DMS53 treated with DMSO at 0.1 percent for 48 hours (cell line): ENCODE measurements around the gene TRRAP.

Experiments
- DNase-seq: peaks from one replicate; lab custom pipeline; 2025; ENCODE audit not compliant: unreplicated experiment; lab: John Stamatoyannopoulos, UW

TRRAP gene

DNA sequence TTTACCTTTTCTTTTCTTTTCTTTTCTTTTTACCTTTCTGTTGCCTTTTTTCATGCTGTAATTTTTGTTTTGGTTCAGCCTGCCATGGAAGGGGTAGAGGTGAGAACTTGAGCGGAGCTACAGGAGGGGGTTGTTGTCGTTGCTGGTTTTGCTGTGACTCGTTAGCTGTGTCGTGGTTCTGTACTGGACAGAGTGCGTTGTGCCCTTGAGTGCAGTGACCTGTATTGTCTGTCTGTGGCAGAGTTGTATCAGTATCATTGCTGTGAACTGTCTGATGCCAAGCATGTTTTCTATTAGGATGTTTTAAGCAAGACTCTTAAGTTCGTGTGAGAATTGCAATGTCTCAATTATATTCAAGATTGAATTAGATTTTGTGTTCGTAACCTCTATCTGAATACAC, 67.5 kb downstream of the TRRAP start:
- no peak for DNase-seq

GRCh38 chr7:98946389-98946788, 68.1 kb downstream of the TRRAP start:
- no peak for DNase-seq

DNA sequence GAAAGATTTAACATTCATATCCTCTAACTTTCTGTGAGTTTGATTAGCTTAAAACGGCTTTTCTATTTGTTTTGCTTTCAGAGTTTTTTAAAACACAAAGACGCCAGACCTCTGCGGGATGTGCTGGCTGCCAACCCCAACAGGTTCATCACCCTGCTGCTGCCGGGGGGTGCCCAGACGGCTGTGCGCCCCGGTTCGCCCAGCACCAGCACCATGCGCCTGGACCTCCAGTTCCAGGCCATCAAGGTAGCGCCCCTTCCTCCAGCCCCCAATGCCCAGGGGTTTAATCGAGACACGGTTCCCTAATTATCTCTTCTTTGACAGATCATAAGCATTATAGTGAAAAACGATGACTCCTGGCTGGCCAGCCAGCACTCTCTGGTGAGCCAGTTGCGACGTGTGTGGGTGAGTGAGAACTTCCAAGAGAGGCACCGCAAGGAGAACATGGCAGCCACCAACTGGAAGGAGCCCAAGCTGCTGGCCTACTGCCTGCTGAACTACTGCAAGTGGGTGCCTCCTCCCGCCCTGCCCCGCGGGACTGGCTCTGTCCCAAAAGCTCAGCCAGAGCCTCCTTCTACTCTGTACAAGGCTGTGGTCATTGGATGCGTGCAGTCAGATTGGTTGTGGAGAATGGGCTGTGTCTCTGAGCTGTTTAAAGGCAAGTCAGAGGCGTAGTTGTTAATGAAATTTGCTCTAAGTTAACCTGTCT, 71.2 kb downstream of the TRRAP start:
- DNase-seq, result no peak

DNA sequence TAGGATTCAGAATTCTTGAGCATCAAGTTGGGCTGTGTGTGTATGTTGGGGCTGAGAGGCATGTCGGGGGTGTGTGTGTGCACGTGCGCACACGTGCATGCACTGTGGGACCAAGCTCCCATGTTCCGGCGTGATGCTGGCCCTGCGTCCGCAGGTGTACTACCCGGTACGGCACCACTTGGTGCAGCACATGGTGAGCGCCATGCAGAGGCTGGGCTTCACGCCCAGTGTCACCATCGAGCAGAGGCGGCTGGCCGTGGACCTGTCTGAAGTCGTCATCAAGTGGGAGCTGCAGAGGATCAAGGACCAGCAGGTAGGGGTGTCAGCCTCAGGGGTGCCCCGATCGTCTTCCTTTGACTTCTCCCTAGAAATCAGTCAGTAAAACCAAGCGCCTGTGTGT, 77.7 kb downstream of the TRRAP start:
- DNase-seq, result no peak

DNA sequence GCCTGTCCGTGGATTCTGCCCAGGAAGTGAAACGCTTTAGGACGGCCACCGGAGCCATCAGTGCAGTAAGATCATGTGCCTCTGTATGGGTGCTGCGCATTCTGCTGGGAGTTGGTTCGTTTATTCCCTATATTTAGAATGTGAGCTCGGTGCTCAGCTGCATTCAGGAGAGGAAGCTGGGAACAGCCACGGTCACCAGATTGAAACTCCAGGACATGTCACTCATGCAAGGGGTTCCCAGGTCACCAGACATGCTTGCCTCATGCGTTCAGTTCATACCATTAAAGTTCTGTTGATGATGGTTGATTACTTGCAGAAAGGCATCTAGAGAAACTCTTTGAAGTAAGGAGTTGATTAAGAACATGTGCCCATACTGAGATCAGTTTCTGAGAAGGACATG, 78.1 kb downstream of the TRRAP start:
- DNase-seq, result no peak

DNA sequence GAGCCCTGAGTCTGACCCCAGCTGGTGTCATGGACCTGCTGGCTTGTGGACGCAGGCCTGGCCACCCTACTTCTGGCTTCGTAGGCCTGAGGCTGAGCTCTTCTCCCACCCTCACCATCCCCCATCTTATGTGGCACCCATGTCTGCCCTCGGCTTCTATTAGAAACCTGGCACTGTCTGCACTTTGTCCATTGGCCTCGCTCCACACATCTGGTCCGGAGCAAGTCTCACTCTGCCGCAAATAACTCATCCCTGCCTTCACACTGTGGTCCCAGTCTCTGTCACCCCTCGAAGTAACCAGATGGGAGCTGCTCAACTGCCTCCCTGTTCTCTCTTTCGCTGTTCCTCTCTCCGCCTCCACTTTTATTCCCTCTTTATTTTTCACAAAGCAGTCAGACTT, 78.6 kb downstream of the TRRAP start:
- DNase-seq, result no peak

GRCh38 chr7:98957766-98958165, 79.4 kb downstream of the TRRAP start:
- no peak for DNase-seq

- no peak for DNase-seq
Observed at GRCh38 chr7:98958968-98959367, 80.6 kb downstream of the TRRAP start.

GRCh38 chr7:98963305-98963704, 85.0 kb downstream of the TRRAP start:
- DNase-seq, result no peak

- no peak for DNase-seq
Observed at GRCh38 chr7:98964596-98964995, 86.3 kb downstream of the TRRAP start.

- no peak for DNase-seq
Observed at GRCh38 chr7:98968621-98969020, 90.3 kb downstream of the TRRAP start.

GRCh38 chr7:98969386-98969785, 91.1 kb downstream of the TRRAP start:
- DNase-seq, result no peak

DNA sequence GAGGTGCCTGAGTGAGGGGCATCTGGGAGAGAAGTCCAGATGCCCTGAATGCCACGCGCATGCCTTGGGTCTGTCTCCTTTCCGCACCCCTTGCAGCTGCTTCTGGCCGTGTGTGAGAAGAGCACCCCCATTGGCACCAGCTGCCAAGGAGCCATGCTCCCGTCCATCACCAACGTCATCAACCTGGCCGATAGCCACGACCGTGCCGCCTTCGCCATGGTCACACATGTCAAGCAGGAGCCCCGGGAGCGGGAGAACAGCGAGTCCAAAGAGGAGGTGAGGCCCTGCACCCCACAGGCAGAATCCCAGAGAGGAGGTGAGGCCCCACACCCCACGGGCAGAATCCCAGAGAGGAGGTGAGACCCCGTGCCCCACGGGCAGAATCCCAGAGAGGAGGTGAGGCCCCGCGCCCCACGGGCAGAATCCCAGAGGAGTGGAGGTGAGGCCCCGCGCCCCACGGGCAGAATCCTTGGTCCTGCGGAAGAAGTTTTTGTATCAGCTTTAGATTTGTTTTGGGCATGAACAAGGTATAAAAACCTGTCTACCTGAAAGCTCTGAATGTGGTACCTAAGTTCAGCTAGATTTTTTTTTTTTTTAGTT, 91.8 kb downstream of the TRRAP start:
- no peak for DNase-seq

GRCh38 chr7:98970805-98971204, 92.5 kb downstream of the TRRAP start:
- DNase-seq, result no peak

DNA sequence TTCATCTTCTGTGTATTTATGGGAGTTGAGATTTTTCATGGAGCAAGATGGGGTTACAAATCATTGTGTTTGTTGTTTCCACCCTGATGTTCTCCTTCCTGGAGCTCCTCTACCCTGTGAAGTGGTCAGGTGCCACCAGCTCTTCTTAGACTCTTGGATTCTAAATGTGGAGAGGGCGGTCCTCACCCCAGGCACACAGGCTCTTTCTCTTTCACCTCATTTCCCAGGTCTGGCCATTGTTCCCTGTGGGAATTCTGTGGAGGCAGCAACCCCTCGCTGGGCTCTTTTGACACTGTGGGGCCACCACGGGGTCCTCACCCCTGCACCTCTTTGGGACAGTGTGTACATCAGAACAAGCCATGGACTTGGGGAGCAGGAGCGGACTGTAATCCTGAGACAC, 95.9 kb downstream of the TRRAP start:
- no peak for DNase-seq

DNA sequence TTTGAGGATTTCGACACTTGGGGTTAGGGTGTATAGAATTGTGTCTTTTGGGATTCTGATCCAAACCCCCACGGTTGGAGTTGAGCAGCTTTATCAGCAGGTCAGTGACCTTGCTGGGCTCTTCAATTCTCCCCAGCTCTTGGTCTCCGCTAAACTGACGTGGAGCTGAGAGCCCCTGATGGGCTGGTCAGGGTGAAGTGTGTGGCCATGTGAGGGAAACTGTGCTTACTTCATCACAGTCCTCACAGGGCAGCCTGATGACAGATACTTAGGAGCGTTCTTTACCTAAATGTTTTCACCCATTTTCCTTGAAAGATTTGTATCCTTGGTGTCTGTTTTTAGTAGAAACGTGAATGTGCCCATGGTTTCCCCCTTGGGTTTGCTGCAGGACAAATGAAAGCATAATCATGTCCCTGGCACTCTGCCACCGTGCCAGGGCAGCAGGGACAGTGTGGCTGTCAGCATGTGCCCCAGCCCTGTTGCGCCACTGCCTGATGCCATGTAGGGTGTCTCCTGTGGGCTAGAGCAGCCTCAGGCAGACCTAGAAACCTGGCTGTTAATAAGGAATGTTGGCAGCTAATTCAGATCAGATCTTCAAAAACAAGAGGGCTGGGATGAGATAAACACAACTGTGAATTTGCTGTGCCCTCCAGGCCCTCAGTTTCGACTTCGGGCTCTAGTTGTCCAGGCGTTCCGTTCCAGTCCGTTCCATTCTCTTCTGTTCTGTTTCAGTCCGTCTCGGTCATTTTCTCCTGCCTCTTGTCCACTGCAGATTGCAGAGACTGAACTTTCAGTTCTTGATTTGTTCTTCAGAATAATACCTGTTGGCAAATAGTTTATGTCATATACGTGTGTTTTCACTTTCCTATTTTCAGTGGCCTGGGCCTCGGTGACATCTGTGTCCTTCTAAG, 96.8 kb downstream of the TRRAP start:
- no peak for DNase-seq

DNA sequence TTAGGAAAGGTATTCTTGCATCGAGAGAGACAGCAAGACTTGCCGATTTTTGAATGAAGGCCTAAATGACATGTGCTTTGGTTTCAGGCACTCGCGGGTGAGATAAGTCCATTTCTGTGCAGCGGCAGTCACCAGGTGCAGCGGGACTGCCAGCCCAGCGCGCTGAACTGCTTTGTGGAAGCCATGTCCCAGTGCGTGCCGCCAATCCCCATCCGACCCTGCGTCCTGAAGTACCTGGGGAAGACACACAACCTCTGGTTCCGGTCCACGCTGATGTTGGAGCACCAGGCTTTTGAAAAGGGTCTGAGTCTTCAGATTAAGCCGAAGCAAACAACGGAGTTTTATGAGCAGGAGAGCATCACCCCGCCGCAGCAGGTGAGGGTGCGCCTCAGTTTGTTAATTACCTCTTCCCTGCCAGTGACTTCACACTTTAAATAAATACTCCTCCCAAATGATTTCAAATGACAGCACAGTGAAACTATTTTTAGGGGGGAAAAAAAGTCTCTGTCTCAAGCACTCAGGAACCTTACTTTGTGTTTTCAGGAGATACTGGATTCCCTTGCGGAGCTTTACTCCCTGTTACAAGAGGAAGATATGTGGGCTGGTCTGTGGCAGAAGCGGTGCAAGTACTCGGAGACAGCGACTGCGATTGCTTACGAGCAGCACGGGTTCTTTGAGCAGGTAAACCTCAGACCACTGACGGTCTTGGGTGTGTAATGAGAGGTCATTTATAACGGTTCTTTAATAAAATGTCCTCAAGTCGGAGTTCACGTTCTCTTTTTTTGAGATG, 98.3 kb downstream of the TRRAP start:
- DNase-seq, result no peak

DNA sequence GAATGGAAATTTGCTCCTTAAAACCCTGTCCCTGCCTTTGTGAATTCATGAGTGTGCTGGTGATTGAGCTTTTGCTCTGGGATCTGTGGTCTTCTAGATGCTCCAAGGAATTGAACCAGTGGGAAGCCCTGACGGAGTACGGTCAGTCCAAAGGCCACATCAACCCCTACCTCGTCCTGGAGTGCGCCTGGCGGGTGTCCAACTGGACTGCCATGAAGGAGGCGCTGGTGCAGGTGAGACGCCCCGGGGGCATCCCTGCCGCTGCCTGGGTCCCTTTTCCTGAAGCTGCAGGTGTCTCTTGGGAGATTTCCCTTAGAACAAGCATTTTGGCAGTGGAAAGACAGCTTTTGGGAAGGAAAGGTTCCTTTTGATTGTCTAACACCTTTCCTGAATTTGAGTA, 100.3 kb downstream of the TRRAP start:
- DNase-seq, result no peak

GRCh38 chr7:98981701-98982100, 103.4 kb downstream of the TRRAP start:
- no peak for DNase-seq

DNA sequence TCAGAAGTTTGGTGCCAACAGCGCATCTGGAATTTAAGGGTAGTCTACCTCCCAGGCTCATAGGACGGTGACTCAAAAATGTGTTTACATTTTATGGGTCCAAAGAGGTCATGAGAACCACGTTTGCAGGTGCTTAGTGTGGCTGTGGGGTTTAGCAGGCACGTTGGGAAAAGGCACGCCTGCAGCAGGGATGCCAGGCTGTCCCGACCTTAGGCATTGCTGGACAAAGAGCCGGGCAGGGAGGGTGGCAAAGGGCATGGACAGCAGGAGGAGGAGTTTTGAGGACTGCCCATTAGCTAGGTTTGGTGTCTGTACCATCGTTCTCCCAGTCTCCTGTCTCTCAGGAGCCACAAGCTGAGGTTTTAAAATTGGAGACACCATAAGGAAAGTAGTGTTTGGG, 104.4 kb downstream of the TRRAP start:
- no peak for DNase-seq

DNA sequence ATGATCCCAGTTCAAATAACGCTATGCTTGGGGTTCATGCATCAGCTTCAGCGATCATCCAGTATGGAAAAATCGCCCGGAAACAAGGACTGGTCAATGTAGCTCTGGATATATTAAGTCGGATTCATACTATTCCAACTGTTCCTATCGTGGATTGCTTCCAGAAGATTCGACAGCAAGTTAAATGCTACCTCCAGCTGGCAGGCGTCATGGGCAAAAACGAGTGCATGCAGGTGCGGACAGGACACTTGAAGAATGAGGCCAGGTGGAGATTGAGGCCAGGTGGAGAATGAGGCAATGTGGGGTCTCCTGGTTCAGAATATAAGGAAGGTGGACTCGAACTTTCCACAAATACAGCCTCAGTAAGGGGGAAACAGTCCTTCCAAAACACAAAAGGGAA, 105.8 kb downstream of the TRRAP start:
- no peak for DNase-seq
